ENCODE results near the gene ARHGAP22.

The ARHGAP22 gene

DNA sequence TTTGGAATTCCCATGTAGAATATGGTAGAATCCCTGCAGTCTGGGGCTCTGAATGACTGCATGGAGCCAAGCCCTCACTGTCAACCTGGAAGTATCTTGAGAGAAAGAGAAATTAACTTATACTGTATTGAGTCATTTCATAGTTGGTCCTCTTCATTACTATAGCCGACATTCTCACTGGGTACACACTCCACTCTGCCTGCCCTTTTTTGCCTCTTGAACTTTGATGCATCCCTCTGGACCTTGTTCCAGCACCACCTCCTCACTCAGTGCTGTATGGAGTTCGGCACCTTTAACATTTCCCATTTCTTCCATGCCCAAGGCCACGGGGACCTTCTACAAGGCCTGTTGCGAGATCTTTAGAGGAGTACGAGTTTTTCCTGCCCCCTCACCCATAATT, 4.6 kb upstream of the ARHGAP22 start:
- Histone ChIP-seq H3K4me1 (ENCODE audit: control insufficient read depth, insufficient read depth, low read depth, low read length) (peaks cover 23% of the 10 kb centered on the region), H3K9me3 (ENCODE audit: control insufficient read depth, low read length) (no peaks in the 10 kb centered on the region), H3K36me3 (ENCODE audit: control insufficient read depth in 1 of 2, insufficient read depth in 2 of 2, low read depth in 1 of 2, low read length in 2 of 2) (no peaks in the 10 kb centered on the region), H2BK120ac (ENCODE audit: low read depth, low read length) (no peak overlapping the region), H3K9ac (ENCODE audit: low read length) (peak overlapping the region; percentile 80), H3K27ac (ENCODE audit: low read length, poor library complexity, severe bottlenecking) (no peak overlapping the region), H2AK5ac (ENCODE audit: low read length, severe bottlenecking) (no peak overlapping the region), H3K79me1 (replicated peaks; ENCODE audit: low read length, poor library complexity, severe bottlenecking) (peaks cover 1% of the 10 kb centered on the region), H3K4ac (ENCODE audit: low read depth in 1 of 2, low read length in 2 of 2) (no peak overlapping the region), H3K4me3 (ENCODE audit: insufficient read depth in 1 of 2, low read depth in 1 of 2, low read length in 2 of 2) (no peak overlapping the region), H3K4me2 (ENCODE audit: low read length, poor library complexity, severe bottlenecking) (no peak overlapping the region), H2BK5ac (ENCODE audit: low read depth, low read length, poor library complexity, severe bottlenecking) (no peak overlapping the region), H2BK12ac (ENCODE audit: low read length in 2 of 2) (no peak overlapping the region), H3K18ac (ENCODE audit: low read depth in 1 of 2, low read length in 2 of 2) (no peak overlapping the region), H4K8ac (ENCODE audit: low read length) (no peak overlapping the region), H3K27me3 (ENCODE audit: control insufficient read depth in 1 of 2, insufficient read depth in 1 of 2, low read length in 2 of 2) (no peaks in the 10 kb centered on the region), H3K23ac (ENCODE audit: low read length in 2 of 2) (no peak overlapping the region), H2BK15ac (ENCODE audit: low read depth, poor library complexity, severe bottlenecking) (no peak overlapping the region), H4K91ac (ENCODE audit: low read length) (no peak overlapping the region), H3K14ac (ENCODE audit: low read length in 2 of 2) (no peak overlapping the region), H2AFZ (ENCODE audit: low read depth, low read length) (no peak overlapping the region)
- 98% methylated on average over 5 of the region's 5 CpGs for WGBS
- DNase-seq, result no peak

DNA sequence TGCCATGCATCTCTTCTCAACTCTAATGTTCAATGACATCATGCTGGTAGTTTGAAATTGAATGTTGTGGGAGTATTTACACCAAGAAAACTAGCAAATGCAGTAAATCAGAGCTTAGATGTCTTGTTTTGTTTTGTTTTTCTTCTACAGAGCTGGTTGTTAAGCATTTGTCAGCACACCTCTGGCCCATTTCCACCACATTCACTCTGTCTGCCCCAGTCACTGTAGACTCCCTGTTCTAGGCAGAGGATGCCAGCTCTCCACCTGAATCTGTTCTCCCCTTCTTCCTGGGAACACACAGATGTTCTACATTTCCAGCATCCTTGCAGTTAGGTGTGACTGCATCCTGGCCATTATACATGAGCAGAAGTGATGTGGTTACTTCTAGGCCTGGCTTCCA, 4.1 kb upstream of the ARHGAP22 start:
- no peak overlapping the region for H2BK15ac ChIP-seq (ENCODE audit: low read depth, poor library complexity, severe bottlenecking)
- H3K36me3 ChIP-seq (ENCODE audit: control insufficient read depth in 1 of 2, insufficient read depth in 2 of 2, low read depth in 1 of 2, low read length in 2 of 2), result no peaks in the 10 kb centered on the region
- H4K91ac ChIP-seq (ENCODE audit: low read length), result no peak overlapping the region
- peak overlapping the region in 1 of 2 experiments; percentile 37 for H2BK12ac ChIP-seq (ENCODE audit: low read length in 2 of 2)
- no peaks in the 10 kb centered on the region for H3K27me3 ChIP-seq (ENCODE audit: control insufficient read depth in 1 of 2, insufficient read depth in 1 of 2, low read length in 2 of 2)
- H3K9me3 ChIP-seq (ENCODE audit: control insufficient read depth, low read length), result no peaks in the 10 kb centered on the region
- peaks cover 1% of the 10 kb centered on the region for H3K79me1 ChIP-seq (replicated peaks; ENCODE audit: low read length, poor library complexity, severe bottlenecking)
- peaks cover 27% of the 10 kb centered on the region for H3K4me1 ChIP-seq (ENCODE audit: control insufficient read depth, insufficient read depth, low read depth, low read length)
- H2BK5ac ChIP-seq (ENCODE audit: low read depth, low read length, poor library complexity, severe bottlenecking), result no peak overlapping the region
- H4K8ac ChIP-seq (ENCODE audit: low read length), result no peak overlapping the region
- peak overlapping the region in 1 of 2 experiments; percentile 48 for H3K18ac ChIP-seq (ENCODE audit: low read depth in 1 of 2, low read length in 2 of 2)
- H3K4me2 ChIP-seq (ENCODE audit: low read length, poor library complexity, severe bottlenecking), result no peak overlapping the region
- H2AK5ac ChIP-seq (ENCODE audit: low read length, severe bottlenecking), result no peak overlapping the region
- no peak overlapping the region for H3K4me3 ChIP-seq (ENCODE audit: insufficient read depth in 1 of 2, low read depth in 1 of 2, low read length in 2 of 2)
- no peak overlapping the region for H3K27ac ChIP-seq (ENCODE audit: low read length, poor library complexity, severe bottlenecking)
- no peak overlapping the region for H2AFZ ChIP-seq (ENCODE audit: low read depth, low read length)
- no peak overlapping the region for H3K4ac ChIP-seq (ENCODE audit: low read depth in 1 of 2, low read length in 2 of 2)
- H3K14ac ChIP-seq (ENCODE audit: low read length in 2 of 2), result no peak overlapping the region
- H2BK120ac ChIP-seq (ENCODE audit: low read depth, low read length), result no peak overlapping the region
- peak overlapping the region; percentile 80 for H3K9ac ChIP-seq (ENCODE audit: low read length)
- DNase-seq, result peak; percentile 72
- no peak overlapping the region for H3K23ac ChIP-seq (ENCODE audit: low read length in 2 of 2)

GRCh38 chr10:48608279-48608681, 3.4 kb upstream of the ARHGAP22 start:
- Histone ChIP-seq H3K9ac (ENCODE audit: low read length) (peak overlapping the region; percentile 80), H3K4me1 (ENCODE audit: control insufficient read depth, insufficient read depth, low read depth, low read length) (peaks cover 31% of the 10 kb centered on the region), H3K4me3 (ENCODE audit: insufficient read depth in 1 of 2, low read depth in 1 of 2, low read length in 2 of 2) (no peak overlapping the region), H3K4me2 (ENCODE audit: low read length, poor library complexity, severe bottlenecking) (no peak overlapping the region), H3K36me3 (ENCODE audit: control insufficient read depth in 1 of 2, insufficient read depth in 2 of 2, low read depth in 1 of 2, low read length in 2 of 2) (peaks cover 0 to 4% of the 10 kb centered on the region in 2 experiments), H3K14ac (ENCODE audit: low read length in 2 of 2) (peak overlapping the region in 1 of 2 experiments; percentile 31), H2BK12ac (ENCODE audit: low read length in 2 of 2) (peak overlapping the region; percentile 51 to 95), H3K27ac (ENCODE audit: low read length, poor library complexity, severe bottlenecking) (no peak overlapping the region), H3K27me3 (ENCODE audit: control insufficient read depth in 1 of 2, insufficient read depth in 1 of 2, low read length in 2 of 2) (no peaks in the 10 kb centered on the region), H2AFZ (ENCODE audit: low read depth, low read length) (no peak overlapping the region), H4K8ac (ENCODE audit: low read length) (peak overlapping the region; percentile 52), H3K4ac (ENCODE audit: low read depth in 1 of 2, low read length in 2 of 2) (peak overlapping the region; percentile 68 to 69), H3K18ac (ENCODE audit: low read depth in 1 of 2, low read length in 2 of 2) (peak overlapping the region; percentile 30 to 46), H2BK120ac (ENCODE audit: low read depth, low read length) (peak overlapping the region; percentile 29), H3K79me1 (replicated peaks; ENCODE audit: low read length, poor library complexity, severe bottlenecking) (peaks cover 1% of the 10 kb centered on the region), H3K9me3 (ENCODE audit: control insufficient read depth, low read length) (no peaks in the 10 kb centered on the region), H4K91ac (ENCODE audit: low read length) (peak overlapping the region; percentile 91), H2BK5ac (ENCODE audit: low read depth, low read length, poor library complexity, severe bottlenecking) (no peak overlapping the region), H2AK5ac (ENCODE audit: low read length, severe bottlenecking) (no peak overlapping the region), H2BK15ac (ENCODE audit: low read depth, poor library complexity, severe bottlenecking) (no peak overlapping the region), H3K23ac (ENCODE audit: low read length in 2 of 2) (peak overlapping the region in 1 of 2 experiments; percentile 19)
- WGBS, result 76% methylated on average over 3 of the region's 3 CpGs
- no peak for DNase-seq

- H2AFZ ChIP-seq (ENCODE audit: low read depth, low read length), result no peak overlapping the region
- H2BK120ac ChIP-seq (ENCODE audit: low read depth, low read length), result peak overlapping the region; percentile 75
- DNase-seq, result peak; percentile 28
- H4K91ac ChIP-seq (ENCODE audit: low read length), result peak overlapping the region; percentile 93
- H3K4ac ChIP-seq (ENCODE audit: low read depth in 1 of 2, low read length in 2 of 2), result peak overlapping the region; percentile 68 to 72
- peak overlapping the region; percentile 91 for H2BK15ac ChIP-seq (ENCODE audit: low read depth, poor library complexity, severe bottlenecking)
- peaks cover 33% of the 10 kb centered on the region for H3K4me1 ChIP-seq (ENCODE audit: control insufficient read depth, insufficient read depth, low read depth, low read length)
- peak overlapping the region; percentile 95 for H4K8ac ChIP-seq (ENCODE audit: low read length)
- peak overlapping the region; percentile 80 for H3K9ac ChIP-seq (ENCODE audit: low read length)
- no peaks in the 10 kb centered on the region for H3K27me3 ChIP-seq (ENCODE audit: control insufficient read depth in 1 of 2, insufficient read depth in 1 of 2, low read length in 2 of 2)
- H3K14ac ChIP-seq (ENCODE audit: low read length in 2 of 2), result peak overlapping the region in 1 of 2 experiments; percentile 96
- H2BK12ac ChIP-seq (ENCODE audit: low read length in 2 of 2), result peak overlapping the region; percentile 87 to 99
- peaks cover 0 to 8% of the 10 kb centered on the region in 2 experiments for H3K36me3 ChIP-seq (ENCODE audit: control insufficient read depth in 1 of 2, insufficient read depth in 2 of 2, low read depth in 1 of 2, low read length in 2 of 2)
- H3K18ac ChIP-seq (ENCODE audit: low read depth in 1 of 2, low read length in 2 of 2), result peak overlapping the region; percentile 90 to 99
- no peaks in the 10 kb centered on the region for H3K9me3 ChIP-seq (ENCODE audit: control insufficient read depth, low read length)
- no peak overlapping the region for H2AK5ac ChIP-seq (ENCODE audit: low read length, severe bottlenecking)
- H3K79me1 ChIP-seq (replicated peaks; ENCODE audit: low read length, poor library complexity, severe bottlenecking), result peaks cover 1% of the 10 kb centered on the region
- WGBS, result 27% methylated on average over 6 of the region's 6 CpGs
- H3K23ac ChIP-seq (ENCODE audit: low read length in 2 of 2), result peak overlapping the region in 1 of 2 experiments; percentile 96
- H3K4me2 ChIP-seq (ENCODE audit: low read length, poor library complexity, severe bottlenecking), result no peak overlapping the region
- peak overlapping the region; percentile 20 for H3K27ac ChIP-seq (ENCODE audit: low read length, poor library complexity, severe bottlenecking)
- no peak overlapping the region for H2BK5ac ChIP-seq (ENCODE audit: low read depth, low read length, poor library complexity, severe bottlenecking)
- H3K4me3 ChIP-seq (ENCODE audit: insufficient read depth in 1 of 2, low read depth in 1 of 2, low read length in 2 of 2), result peak overlapping the region in 1 of 2 experiments; percentile 35
Observed at GRCh38 chr10:48607356-48608278, 2.7 kb upstream of the ARHGAP22 start.

Measured in mesenchymal stem cell (in vitro differentiated cells and primary cell).